Astrocyte of the spinal cord (primary cell): ENCODE measurements around the gene SLC35F3.
"Not testable (repeated sequence)": the region's sequence is repeated elsewhere in the genome, so short reads cannot be mapped to it uniquely, and the experiment has no call there.

Source experiments
- DNase-seq: peaks from one replicate; pipeline ENCODE4 v3.0.0; 2011; ENCODE audit warnings: low read depth, low spot score
- H3K4me3 ChIP-seq: 2 replicates; pipeline ENCODE4 v1.5.1; 2011; ENCODE audit warnings: low read depth, mild to moderate bottlenecking, low read length, moderate library complexity
- in situ Hi-C: cut with HindIII; loops from 2 replicates; pipeline ENCODE4 v1.10.0; 2017; ENCODE audit warnings: low sequenced_read_pairs
- TF ChIP-seq, protein P1 (sequence below): IDR thresholded peaks from 2 replicates; pipeline ENCODE4 v1.5.1; 2012; ENCODE audit warnings: low read depth, mild to moderate bottlenecking, low read length, inconsistent platforms

SLC35F3 gene

DNA sequence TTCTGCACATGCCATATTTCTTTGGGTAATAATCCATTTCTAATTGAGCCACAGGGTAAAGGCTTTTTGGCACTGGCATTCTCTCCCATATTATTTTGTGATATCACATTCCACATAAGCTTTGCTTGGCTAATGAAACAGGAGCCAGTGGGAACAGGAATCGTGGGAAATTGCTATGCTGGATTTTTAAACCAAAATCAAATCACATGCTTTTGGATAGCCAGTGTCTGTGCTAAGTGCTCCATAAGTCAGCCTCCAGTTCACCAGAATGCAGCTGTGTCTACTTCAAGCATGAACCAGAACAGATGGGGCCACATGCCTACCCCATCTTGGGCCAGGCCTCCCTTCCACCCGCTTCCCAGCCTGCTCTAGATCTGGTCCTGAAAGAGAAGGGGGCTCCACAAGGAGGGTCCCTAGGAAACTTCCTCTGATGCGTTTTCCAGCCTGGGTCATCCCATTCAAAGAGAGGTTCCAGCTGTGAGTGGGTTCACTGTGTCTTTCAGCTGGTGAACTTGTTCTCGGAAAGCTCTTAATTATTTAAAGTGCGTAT is 337.5 kb downstream of the SLC35F3 start:
- no peak overlapping the region for H3K4me3 ChIP-seq
- no peak for DNase-seq
- TF ChIP-seq, protein P1, sequence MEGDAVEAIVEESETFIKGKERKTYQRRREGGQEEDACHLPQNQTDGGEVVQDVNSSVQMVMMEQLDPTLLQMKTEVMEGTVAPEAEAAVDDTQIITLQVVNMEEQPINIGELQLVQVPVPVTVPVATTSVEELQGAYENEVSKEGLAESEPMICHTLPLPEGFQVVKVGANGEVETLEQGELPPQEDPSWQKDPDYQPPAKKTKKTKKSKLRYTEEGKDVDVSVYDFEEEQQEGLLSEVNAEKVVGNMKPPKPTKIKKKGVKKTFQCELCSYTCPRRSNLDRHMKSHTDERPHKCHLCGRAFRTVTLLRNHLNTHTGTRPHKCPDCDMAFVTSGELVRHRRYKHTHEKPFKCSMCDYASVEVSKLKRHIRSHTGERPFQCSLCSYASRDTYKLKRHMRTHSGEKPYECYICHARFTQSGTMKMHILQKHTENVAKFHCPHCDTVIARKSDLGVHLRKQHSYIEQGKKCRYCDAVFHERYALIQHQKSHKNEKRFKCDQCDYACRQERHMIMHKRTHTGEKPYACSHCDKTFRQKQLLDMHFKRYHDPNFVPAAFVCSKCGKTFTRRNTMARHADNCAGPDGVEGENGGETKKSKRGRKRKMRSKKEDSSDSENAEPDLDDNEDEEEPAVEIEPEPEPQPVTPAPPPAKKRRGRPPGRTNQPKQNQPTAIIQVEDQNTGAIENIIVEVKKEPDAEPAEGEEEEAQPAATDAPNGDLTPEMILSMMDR = no peak
- in situ Hi-C loops = no loop called here

DNA sequence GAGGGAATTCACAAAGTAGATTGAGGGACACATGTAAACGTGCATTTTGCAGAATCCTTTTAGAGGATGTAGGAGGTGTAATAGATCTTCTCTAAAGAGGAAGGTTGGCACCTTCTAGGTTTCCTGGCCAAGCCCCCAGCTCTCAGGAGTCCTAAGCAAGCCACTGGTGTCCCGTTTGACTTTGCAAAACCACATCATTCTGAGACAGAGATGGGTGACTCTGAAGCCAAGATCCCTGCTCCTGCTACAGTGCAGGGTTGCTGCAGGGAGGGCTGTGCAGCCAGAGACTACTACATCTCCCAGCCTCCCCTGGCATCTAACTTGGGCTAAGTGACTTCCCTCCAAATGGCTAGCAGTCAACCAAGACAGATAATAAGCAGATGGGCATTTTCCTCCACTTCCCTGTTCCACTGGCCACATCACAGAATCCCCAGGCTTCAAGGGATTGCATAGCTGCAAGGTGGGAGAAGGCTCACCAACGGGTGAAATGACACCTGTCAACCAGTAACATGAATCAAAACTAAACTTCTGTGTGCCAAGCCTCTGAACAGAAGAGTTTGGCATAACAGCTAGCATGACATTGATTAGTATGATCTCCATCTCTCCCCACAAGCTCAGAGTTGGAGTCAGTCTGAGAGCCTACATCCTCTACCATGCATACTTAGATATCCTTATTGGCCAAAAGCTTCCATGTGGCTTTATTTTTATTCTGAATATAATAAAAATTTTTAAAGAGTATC is 339.2 kb downstream of the SLC35F3 start:
- in situ Hi-C loops = no loop called here
- H3K4me3 ChIP-seq = no peak overlapping the region
- TF ChIP-seq, protein P1 = no peak
- no peak for DNase-seq

DNA sequence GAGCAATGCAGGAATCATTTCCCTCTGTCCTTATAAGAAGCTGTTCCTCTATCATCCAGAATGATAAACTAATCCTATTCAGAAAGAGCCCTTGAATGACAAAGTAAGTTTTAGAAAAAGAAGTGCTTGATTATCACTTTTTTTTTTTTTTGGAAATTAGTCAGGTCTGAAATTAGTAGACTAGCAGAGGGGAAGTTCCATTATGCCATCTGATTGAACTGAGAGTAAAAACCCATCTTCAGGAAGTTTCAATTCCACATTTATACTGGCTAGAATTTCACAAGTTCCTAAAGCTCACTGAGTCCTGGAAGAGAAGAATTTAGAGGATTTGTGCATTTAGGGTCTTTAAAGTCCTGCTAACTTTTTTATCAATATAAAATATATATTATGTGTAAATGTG is 340.0 kb downstream of the SLC35F3 start:
- H3K4me3 ChIP-seq = no peak overlapping the region
- DNase-seq = no peak
- in situ Hi-C loops = no loop called here
- TF ChIP-seq, protein P1 = no peak

DNA sequence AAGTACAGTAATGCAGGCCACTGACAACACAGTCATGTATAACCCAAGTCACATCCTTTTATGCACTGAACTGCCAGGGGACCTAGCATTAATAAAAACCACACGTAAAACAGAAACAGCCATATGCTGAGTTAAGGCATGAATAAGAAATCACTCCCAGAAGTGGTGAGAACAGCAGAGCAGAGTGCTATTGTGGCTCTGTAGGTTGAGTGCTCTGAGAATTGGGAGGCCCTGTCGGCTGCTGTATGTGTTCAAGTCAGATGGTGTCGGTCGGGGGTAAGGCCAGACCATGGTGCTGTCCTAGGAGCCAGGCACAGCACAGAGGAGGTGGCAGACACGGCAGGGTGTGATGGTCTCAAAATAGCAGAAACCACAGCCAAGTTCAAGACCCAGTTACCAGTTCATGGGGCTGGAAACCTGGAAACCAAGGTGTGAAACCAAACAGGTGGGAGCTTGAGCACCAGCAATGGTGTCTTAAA is 342.2 kb downstream of the SLC35F3 start:
- in situ Hi-C loops = no loop called here
- TF ChIP-seq, protein P1 = no peak
- no peak for DNase-seq
- H3K4me3 ChIP-seq = no peak overlapping the region

DNA sequence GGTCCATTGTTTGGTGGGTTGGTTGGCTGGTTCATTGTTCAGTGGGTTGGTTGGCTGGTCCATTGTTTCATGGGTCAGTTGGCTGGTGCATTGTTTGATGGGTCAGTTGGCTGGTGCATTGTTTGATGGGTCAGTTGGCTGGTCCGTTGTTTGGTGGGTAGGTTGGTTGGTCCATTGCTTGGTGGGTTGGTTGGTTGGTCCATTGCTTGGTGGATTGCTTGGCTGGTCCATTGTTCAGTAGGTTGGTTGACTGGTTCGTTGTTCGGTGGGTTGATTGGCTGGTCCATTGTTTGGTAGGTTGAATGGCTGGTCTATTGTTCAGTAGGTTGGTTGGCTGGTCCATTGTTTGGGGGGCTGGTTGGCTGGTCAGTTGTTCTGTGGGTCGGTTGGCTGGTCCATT is 343.3 kb downstream of the SLC35F3 start:
- in situ Hi-C loops, DNase-seq, H3K4me3 ChIP-seq: not testable (repeated sequence)

DNA sequence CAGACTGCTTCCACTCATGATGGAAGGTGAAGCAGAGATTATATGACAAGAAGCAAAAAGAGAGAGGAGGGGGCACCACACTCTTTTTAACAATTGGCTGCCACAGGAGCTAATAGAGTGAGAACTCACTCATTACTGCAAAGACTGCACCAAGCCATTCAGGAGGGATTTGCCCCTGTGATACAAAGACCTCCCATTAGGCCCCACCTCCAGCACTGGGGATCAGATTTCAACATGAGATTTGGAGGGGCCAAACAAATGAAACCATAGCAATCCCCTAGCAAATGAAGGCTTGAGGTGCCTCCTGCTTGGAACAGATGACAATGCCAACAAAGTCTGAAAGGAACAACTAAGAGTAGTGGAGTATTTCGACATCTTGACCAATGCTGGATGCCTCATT is 346.3 kb downstream of the SLC35F3 start:
- in situ Hi-C loops = no loop called here
- TF ChIP-seq, protein P1 = no peak
- no peak for DNase-seq
- H3K4me3 ChIP-seq = no peak overlapping the region

DNA sequence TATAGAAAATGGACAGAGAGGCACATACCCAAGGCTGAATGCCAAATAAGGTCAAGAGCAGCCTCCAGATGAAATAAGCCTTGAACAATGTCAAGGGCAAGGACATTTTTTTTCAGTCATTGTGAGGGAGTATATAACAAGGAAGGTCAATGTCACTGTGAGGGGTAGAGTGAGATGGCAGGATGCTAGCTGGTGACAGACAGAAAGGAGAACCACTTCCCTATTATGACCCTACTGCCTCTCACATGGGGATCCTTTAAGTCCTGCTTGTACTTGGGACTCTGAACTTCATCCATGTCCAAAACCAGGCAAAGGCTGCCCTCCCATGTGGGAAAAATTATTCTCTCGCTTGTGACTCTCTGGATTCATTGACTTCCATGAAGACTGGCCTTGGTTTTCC is 349.3 kb downstream of the SLC35F3 start:
- no peak overlapping the region for H3K4me3 ChIP-seq
- TF ChIP-seq, protein P1 = no peak
- no peak for DNase-seq
- in situ Hi-C loops = no loop called here
